NCI-H1048 (cell line): ENCODE measurements around the gene LRRC8B.
A peak's percentile ranks its signal among the peaks of the same experiment; 100 is the strongest.
"Not testable (repeated sequence)": the region's sequence is repeated elsewhere in the genome, so short reads cannot be mapped to it uniquely, and the experiment has no call there.

Source experiments
- DNase-seq: peaks from one replicate; lab custom pipeline; 2025; lab: John Stamatoyannopoulos, UW

LRRC8B gene

DNA sequence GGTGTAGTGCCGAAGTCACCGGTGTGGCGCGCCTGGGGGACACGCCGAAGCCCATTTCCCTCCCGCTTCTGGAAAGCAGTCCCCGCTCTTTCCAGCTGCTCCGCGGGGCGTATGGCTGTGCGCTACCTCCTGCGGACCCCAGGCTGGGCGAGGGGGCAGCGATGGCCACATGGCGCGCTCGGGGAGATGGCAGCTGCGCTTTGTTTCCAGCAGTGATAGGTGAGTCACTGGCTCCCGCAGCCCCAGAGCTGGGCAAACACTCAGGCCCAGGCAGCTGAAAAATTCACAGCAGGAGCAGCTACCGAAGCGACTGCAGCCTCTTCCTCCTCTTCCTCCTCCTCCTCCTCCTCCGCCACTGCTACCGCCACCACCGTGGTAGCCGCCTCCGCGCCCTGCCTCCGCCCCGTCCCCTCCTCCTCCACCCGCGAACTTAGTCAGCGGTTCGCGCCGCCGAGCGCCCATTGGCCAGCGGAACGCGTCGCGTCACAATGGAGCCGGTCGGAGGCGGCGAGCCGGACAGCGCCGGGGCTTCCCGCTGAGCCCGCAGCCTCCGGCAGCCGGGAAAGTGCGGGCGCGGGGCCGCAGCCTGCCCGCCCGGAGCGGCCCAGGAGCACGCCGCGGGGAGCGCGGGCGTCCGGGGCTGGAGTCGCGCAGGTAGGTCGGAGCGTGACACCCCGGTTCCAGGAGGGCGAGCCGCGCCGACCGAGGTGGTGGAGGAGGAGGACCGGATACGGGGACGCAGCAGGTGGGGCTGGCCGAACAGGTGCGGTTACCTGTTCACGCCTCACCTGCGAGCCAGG is at the start of gene LRRC8B:
LRRC8B (plus strand) TSS at position 461 of the 800 bp plus-strand sequence. CDS start 57,822 bp downstream, outside the sequence.
- DNase-seq: peak; percentile 56

DNA sequence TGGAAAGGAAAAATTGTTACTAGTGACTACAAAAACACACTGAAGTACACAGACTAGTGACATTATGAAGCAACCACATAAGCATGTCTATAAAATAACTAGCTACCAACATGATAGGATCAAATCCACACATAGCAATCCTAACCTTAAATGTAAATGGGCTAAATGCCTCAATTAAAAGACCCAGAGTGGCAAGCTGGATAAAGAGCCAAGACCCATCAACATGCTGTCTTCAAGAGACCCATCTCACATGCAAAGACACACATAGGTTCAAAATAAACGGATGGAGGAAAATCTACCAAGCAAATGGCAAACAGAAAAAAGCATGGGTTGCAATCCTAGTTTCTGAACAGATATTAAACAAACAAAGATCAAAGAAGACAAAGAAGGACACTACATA is 49.4 kb upstream of the LRRC8B start:
- no peak for DNase-seq

DNA sequence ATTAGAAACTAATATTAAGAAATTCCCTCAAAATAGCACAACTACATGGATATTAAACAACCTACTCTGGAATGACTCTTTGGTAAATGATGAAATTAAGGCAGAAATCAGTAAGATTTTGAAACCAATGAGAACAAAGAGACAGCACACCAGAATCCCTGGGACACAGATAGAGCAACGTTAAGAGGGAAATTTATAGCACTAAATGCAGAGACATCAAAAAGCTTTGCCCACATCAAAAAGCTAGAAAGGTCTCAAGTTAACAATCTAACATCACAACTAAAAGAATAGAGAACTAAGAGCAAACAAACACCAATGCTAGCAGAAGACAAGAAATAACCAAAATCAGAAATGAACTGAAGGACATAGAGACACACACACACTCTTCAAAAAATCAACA is 48.6 kb upstream of the LRRC8B start:
- DNase-seq: no peak

DNA sequence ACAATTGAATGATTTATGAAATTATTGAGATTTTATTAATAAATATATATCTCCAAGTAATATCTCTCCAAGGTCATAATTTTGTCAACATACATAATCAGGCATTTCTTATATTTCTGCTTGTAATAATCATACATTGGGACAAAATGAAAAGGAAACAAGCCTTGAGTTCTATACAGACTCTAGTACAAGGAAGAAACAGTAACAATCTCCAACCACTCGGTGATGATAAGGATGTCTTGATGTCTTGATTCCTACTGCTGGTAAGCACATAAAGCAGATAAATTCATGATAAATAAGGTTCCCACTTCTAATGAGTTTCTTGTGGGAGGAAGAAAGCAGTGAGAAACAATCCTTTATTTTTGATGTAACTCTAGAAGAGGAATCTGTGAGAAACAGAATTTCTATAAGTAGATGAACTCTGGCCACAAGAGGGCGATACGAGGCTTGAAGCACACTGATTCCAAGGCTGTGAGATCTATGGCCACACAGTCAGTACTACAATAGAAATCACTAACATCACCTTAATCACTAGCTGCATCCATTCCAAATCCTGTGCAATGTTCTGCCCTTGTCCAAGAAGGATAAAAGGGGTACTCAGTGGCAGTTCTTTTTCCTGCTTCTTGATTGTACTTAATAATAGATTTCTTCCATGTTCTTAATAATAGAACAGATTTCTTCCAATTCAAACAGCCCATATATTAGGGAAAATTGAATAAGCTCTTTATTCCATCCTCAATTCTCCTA is 41.4 kb upstream of the LRRC8B start:
- peak; percentile 41 for DNase-seq

DNA sequence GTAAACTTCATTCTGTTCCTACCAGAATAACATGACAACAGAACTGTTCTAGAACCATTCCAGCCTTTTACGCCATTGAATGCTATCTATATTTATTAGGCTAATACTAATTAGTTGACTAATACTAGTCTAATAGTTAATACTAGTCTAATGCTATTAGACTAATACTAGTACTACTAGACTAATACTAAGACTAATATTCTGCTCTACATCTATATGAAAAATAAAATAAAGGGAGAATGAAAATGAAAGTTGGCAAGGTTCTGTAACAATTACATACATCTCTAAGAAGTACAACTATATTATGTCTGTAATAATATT is 40.9 kb upstream of the LRRC8B start:
- DNase-seq: no peak

DNA sequence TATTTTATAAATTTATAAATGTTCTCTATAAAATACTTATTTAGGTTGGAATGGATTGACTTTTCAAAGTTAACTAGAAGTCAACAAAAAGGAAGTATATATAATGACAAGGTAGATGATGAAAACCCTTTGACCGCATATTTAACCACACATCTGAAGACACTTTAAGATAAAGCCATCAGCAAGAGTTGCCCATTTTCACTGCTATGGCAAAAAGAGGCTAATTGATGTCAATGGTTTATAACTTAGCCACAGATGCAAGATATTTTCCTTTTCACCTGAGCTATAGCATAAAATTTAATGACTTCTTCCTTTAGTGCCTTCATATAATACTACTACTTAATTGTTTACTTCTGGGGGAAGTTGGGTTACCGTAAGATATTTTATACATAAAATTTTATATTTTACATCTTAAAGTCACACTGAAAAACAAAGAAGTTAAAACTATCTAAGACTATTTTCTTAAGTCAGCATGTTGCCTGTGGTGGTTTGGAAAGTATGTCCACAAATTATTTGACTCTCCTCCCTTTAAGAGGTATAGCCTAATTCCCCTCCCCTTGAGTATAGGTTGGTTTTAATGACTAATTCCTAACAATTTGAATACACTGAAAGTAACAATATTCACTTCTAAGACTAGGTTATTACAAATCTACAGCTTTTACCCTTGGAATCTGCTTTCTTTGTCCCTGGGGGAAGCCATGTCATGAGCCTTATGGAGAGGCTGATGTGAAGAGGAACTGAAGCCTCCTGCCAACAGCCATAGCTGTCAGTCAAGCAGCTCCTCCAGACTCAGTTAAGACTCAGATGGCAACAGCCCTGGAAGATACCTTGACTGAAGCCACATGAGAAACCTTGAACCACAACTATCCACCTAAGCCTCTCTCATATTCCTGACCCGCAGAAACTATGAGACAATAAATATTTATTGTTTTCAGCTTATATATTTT is 40.3 kb upstream of the LRRC8B start:
- DNase-seq: no peak

DNA sequence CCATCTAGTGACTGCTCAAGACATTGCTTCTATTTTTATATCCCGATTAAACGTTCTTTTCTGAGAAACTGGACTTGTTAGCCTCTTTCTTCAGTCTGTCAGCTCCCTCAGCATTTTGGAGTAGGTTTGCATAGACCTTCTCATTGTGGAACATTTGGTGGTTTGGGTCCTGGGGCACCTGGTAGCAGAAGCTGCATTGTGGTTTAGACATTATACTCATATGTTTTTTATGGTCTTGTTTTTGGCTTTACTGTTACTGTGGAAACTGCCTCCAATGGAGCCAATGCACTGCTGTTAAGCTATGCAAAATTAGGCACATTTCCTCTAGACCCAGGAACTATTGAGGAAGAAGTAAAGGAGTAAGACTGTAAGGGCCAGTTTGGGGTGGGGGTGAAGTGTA is 36.7 kb upstream of the LRRC8B start:
- DNase-seq: no peak

DNA sequence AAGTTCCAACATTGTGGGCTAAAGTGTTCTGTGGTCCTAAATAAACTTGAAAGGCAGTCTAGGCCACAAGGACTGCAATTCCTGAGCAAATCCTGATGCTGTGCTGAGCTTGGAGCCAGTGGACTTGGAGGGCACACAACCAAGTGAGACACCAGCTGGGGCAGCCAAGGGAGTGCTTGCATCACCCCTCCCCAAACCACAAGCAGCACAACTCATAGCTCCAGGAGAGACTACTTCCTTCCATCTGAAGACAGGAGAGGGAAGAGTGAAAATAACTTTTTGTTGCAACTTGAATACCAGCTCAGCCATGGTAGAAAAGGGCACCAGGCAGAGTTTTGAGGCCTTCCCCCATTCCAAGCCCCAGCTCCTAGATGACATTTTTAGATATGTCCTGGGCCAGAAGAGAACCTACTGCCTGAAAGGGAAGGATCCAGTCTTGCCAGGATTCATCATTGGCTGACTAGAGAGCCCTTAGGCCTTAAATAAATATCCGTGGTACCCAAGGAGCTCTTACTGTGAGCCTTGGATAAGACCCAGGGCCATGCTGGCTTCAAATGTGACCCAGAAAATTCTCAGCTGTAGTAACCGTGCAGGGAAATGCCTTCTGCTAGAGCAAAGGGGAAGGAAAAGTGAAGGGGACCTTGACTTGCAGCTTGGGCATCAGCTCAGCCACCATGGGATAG is 35.4 kb upstream of the LRRC8B start:
- DNase-seq: no peak

DNA sequence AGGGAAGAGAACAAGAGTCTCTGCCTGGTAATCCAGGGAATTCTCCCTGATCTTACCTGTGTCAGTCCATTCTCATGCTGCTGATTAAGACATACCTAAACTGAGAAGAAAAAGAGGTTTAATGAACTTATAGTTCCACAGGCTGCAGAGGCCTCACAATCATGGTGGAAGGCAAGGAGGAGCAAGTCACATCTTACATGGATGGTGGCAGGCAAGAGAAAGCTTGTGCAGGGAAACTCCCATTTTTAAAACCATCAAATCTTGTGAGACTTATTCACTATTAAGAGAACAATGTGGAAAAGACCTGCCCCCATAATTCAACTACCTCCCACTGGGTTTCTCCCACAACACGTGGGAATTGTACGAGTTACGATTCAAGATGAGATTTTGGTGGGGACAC is 34.2 kb upstream of the LRRC8B start:
- no peak for DNase-seq

DNA sequence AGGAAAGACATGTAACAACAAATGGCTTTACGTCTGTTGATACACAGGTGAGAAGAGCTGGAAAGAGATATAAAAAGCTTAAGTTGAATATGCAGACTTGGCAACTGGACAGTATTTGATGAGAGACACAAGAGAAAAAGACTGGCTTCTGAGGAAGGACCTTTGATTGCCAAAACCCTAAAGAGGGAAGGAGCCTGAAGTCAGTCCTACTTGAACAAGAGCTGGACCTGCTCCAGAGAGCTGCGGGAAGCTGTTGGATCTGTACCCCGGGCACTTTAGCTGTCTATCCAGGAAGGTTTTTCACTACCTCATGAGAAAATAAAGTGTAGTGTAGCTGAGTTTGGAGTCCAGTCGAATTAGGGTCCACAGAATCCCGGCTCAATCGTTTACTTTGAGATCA is 25.3 kb upstream of the LRRC8B start:
- no peak for DNase-seq

DNA sequence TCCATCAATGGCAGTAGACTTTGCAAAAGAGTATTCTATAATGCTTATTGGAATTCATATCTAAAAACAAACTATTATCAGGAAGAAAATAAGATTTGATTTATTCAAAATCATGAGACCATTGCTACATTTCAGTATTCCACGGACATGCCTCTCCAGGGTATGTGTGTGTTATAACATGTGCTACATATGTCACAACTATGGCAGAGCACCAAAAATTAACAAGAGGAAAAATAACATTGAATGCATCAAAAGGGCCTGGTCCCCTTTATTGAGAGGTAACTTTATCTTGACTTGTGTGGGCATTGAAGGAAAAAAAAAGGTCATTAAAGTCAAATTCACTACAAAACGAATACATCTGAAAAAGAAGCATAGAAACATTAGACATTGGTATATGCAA is 22.6 kb upstream of the LRRC8B start:
- DNase-seq: no peak

DNA sequence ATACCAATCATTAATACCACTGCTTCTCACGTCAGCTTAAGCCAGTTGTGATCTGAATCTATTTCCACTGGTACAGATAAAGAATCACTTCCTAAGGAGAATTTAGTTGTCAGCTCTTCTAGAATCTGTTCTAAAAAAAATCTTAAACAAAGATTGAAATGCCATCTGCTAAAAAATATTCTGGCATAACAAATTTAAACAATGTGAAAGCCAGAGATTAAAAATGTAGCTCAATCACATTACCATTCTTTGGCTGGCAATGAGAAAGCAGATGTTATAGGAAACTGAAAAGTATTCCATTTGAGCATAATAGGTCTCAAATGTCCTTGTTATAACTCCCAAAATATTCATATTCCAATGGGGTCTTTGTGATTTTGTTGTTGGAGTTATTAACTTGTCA is 21.7 kb upstream of the LRRC8B start:
- DNase-seq: no peak

DNA sequence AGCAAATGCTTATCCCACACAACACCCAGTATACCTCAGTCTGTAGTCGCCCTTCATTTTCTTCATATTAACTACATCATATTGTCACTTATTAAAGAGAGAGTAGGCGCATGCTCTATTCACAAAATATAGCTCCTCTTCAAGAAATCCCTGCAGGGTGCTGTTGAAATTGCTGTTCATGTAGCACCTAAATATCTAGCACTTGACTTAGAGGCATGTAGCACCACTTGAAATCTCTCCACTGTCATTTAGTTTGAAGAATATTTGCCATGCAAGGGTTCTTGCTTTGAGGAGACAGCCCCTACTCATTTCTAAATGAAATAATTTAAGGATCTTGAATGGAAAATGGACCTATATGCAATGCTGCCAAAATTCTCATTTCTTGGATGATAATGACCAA is 20.9 kb upstream of the LRRC8B start:
- no peak for DNase-seq

DNA sequence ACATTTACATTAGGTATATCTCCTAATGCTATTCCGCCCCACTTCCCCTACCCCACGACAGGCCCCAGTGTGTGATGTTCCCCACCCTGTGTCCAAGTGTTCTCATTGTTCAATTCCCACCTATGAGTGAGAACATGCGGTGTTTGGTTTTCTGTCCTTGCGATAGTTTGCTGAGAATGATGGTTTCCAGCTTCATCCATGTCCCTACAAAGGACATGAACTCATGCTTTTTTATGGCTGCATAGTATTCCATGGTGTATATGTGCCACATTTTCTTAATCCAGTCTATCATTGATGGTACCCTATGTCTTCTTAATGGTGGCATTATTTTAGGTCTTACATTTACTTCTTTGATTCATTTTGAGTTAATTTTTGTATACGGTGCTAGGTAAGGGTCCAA is 14.6 kb upstream of the LRRC8B start:
- not testable (repeated sequence) for DNase-seq

DNA sequence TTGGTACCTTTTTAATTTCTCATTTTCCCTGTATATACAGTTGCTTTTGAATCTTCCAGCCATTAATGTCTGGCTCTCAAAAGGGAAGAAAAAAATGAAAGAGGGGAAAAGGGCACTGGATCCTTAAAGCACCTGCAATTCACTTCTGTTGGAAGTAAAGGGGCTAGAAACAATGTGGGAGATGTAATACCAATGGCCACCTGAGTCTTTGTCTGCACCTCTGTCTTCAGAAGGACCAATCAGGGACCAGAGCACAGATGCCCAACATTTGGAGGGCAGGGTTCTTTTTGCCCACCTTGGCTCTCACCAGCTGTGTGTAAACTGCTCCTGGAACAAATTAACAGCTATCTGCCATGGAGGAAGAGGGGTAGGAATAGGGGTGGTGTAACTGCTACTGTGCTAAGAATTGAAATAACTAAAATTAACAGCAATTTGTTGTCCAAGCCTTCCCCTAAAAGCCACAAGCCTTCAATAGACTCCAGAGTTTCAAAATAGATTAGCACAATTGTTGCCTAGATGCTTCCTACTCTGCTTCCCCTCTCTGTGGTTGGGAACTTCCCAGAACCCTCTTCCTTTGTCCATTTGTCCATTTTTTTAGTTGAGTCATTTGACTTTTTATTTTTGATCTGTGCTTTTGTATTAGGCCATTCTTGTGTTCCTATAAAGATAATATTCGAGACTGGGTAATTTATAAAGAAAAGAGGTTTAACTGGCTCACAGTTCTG is 11.5 kb upstream of the LRRC8B start:
- DNase-seq: no peak

DNA sequence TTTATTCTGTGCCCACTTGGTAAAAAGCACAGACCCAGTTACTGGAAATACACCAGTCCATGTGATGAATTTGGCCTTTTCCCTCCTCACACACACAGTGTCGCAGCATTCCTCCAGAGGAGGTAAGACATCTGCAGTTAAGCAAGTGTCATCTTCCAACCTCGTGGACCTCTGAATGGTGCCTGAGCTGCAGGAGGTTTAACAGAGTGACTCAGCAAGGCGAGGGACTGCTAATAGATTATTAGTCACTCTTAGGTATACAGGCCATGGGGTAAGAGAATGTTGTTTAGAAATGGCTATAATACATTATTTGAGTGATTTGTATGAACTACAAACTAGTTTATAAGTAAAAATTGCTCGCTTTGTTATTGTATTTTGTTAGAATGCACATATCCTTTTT is 8.6 kb upstream of the LRRC8B start:
- DNase-seq: no peak

DNA sequence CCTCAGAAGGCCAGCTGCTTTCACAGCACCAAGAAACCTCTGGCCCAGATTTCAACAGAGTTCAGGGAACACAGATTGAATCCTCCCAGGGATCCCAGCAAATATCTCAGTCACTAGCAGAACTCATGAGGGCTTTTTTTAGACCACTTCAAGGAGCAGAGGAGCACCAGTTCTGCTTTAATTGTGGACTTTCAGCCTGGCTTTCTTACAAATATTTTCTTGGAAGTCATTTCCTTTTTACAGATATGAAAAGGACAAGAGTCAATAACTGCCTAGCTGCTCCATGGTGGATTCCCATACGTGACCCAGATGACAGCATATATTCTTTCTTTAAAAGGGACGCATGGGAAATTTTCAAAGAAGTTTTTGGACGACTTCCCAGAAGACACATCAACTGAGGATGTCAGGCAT is 6.4 kb upstream of the LRRC8B start:
- no peak for DNase-seq

DNA sequence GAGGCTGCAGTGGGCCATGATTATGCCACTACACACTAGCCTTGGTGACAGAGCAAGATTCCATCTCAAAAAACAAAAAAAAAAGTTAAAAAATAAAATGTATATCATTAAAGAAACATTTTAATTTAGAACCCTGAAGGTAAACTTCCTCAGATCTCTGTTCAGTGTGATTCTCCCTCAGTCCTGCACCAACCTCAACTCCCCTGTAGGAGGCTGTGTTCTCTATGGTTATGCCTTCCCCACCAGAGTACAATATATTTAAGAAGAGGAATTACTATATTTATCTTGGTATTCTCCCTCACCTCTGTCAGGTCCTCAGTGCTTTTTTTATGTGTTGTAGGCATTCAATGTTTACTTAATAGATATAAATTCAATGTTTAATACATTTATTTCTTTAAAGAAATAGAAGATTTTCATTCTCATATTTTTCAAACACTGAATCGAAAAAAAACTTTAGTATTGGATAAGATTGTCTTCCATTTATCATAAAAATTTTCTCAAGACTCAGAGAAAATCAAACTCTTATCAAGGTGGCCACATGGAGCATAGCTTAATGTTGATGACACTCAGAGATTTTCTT is 4.8 kb upstream of the LRRC8B start:
- DNase-seq: no peak

DNA sequence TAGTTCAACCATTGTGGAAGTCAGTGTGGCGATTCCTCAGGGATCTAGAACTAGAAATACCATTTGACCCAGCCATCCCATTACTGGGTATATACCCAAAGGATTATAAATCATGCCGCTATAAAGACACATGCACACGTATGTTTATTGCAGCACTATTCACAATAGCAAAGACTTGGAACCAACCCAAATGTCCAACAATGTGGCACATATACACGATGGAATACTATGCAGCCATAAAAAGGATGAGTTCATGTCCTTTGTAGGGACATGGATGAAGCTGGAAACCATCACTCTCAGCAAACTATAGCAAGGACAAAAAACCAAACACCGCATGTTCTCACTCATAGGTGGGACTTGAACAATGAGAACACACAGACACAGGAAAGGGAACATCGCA is 2.7 kb upstream of the LRRC8B start:
- DNase-seq: not testable (repeated sequence)

DNA sequence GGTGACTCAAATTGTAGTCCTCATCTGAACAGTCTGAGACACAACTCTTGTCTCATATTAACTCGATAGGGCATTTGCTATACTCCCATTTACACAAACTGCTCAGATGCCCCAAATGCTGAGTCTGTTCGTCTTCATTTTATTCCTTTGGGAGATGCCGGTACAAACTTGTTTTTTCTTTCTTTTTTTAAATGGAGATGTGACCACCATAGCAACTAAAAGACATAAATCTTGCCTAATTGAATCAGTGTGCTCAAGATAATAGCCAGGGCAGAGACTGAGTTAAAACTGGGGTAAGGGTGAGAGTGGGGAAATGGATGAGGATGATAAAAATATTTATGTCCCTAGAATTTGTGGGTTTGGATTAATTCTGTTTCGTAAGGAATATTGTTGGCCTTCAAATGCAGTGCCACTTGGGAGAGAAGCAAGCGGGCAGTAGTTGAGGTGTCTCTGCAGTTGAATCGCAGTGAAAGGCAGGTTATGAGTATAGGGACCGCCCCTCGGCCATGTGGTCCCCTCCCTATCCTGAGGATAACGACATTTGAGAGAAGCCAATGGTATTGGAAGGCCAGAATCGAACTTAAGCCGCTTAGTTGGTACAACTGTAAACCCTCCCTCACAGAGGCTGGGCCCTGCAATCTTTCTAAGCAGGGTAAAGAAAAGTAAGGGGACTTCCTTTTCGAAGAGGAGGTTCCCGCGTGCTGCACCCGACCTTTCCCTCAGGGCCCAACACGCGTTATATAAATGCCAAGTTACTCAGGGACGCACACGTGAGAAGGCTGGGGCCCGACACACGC is 859 bp upstream of the LRRC8B start:
- no peak for DNase-seq
